Endothelial cell of umbilical vein (primary cell): ENCODE data around the gene ARHGAP9. TPM values are rescaled to one million over a fixed set of nuclear protein-coding genes. Genes with fewer than 3 reads are reported as not detected.

Experiments used
- BruUV-seq: library from RNA; stranded (reverse); fragments of 400-500 nt; replicated peaks from 2 replicates; lab custom pipeline; 2021; lab: Mats Ljungman, UMichigan
- CTCF ChIA-PET: fragments of 300-600, 350-600 bp; sonication (Branson Sonifier 250); formaldehyde crosslinking; loops from one replicate; lab custom pipeline; 2021; ENCODE audit warnings: antibody characterized with exemption, inconsistent platforms; lab: Charles Lee
- POLR2A ChIA-PET: fragments of 300-600, 350-600 bp; sonication (Branson Sonifier 250); formaldehyde crosslinking; loops from one replicate; lab custom pipeline; 2021; ENCODE audit warnings: antibody characterized with exemption, inconsistent platforms; lab: Charles Lee
- DNase-seq: peaks from one replicate; pipeline ENCODE4 v3.0.0-alpha.2; 2011; ENCODE audit warnings: low read depth, low spot score
- FAIRE-seq: peaks from 2 replicates; lab custom pipeline; 2011; peaks lifted over from hg19 to GRCh38; lab: Jason Lieb, UNC
- H2AFZ ChIP-seq: 2 replicates; pipeline ENCODE4 v1.6.0; 2012; ENCODE audit warnings: low read depth, low read length, control low read depth, inconsistent platforms
- H3K27ac ChIP-seq: 2 replicates; pipeline ENCODE4 v1.5.1; 2011; ENCODE audit warnings: low read depth, mild to moderate bottlenecking, control low read depth, low read length, moderate library complexity; ENCODE audit not compliant: insufficient read depth
- H3K27me3 ChIP-seq, 2 experiments: 2 replicates each; pipeline versions ENCODE4 v1.6.0 to v1.6.1; 2011; ENCODE audit warnings: low read length in 2 of 2, mixed read lengths in 1 of 2; ENCODE audit not compliant: control insufficient read depth in 2 of 2, insufficient read depth in 2 of 2
- H3K36me3 ChIP-seq, 2 experiments: 2 replicates in 1 of 2; 3 replicates in 1 of 2; pipeline ENCODE4 v1.5.1; 2011; ENCODE audit warnings: low read length in 2 of 2, mild to moderate bottlenecking in 1 of 2, moderate library complexity in 1 of 2; ENCODE audit not compliant: control insufficient read depth in 2 of 2, insufficient read depth in 2 of 2; ENCODE audit errors: extremely low read depth in 1 of 2
- H3K4me1 ChIP-seq: 3 replicates; pipeline ENCODE4 v1.5.1; 2011; ENCODE audit warnings: mild to moderate bottlenecking, low read length; ENCODE audit not compliant: control insufficient read depth, insufficient read depth; ENCODE audit errors: extremely low read depth
- H3K4me2 ChIP-seq: 2 replicates; pipeline ENCODE4 v1.6.1; 2011; ENCODE audit warnings: low read length, control low read depth, mixed read lengths; ENCODE audit not compliant: insufficient read depth
- H3K4me3 ChIP-seq, 3 experiments: fragments of 200-600 bp in 1 of 3; sonication (generic), shearing (Covaris generic) in 1 of 3; replicated peaks in 1 of 3; 2 replicates each; pipeline ENCODE4 v1.5.1; 2011 to 2016; ENCODE audit warnings: control low read depth in 3 of 3, low read length in 3 of 3, mild to moderate bottlenecking in 2 of 3, inconsistent platforms in 1 of 3, low read depth in 1 of 3, moderate library complexity in 1 of 3; ENCODE audit not compliant: insufficient read depth in 1 of 3
- H3K79me2 ChIP-seq: 2 replicates; pipeline ENCODE4 v1.6.0; 2012; ENCODE audit warnings: low read length, inconsistent platforms; ENCODE audit not compliant: control insufficient read depth, insufficient read depth
- H3K9ac ChIP-seq: replicated peaks from 2 replicates; pipeline ENCODE3; 2011; ENCODE audit warnings: low read length, control low read depth; ENCODE audit not compliant: insufficient read depth; ENCODE audit errors: extremely low read depth
- H3K9me1 ChIP-seq: replicated peaks from 3 replicates; pipeline ENCODE4 v1.6.0; 2011; ENCODE audit warnings: mild to moderate bottlenecking, low read length; ENCODE audit not compliant: control insufficient read depth, insufficient read depth; ENCODE audit errors: extremely low read depth
- H3K9me3 ChIP-seq: replicated peaks from 2 replicates; pipeline ENCODE4 v1.5.1; 2012; ENCODE audit warnings: low read length, inconsistent platforms; ENCODE audit not compliant: control insufficient read depth, insufficient read depth
- H4K20me1 ChIP-seq: replicated peaks from 2 replicates; pipeline ENCODE3; 2011; ENCODE audit warnings: mild to moderate bottlenecking, low read length; ENCODE audit not compliant: control insufficient read depth, insufficient read depth; ENCODE audit errors: extremely low read depth
- EZH2 ChIP-seq: IDR thresholded peaks from 2 replicates; pipeline ENCODE4 v1.6.1; 2012; ENCODE audit warnings: borderline replicate concordance, low read depth, mild to moderate bottlenecking, moderate library complexity, low read length, inconsistent platforms; ENCODE audit not compliant: severe bottlenecking
- FOS ChIP-seq: IDR thresholded peaks from 2 replicates; pipeline ENCODE4 v1.6.1; 2011; ENCODE audit warnings: mild to moderate bottlenecking, low read length, moderate library complexity, borderline replicate concordance; ENCODE audit not compliant: insufficient read depth
- GATA2 ChIP-seq: IDR thresholded peaks from 2 replicates; pipeline ENCODE4 v1.7.0; 2011; ENCODE audit warnings: low read depth, mild to moderate bottlenecking, moderate library complexity, mixed read lengths, low read length; ENCODE audit not compliant: insufficient read length, insufficient read depth
- JUN ChIP-seq: IDR thresholded peaks from 2 replicates; pipeline ENCODE4 v1.6.1; 2011; ENCODE audit warnings: borderline replicate concordance, low read depth; ENCODE audit not compliant: insufficient read length, insufficient read depth
- MYC ChIP-seq: IDR thresholded peaks from one replicate; pipeline ENCODE4 v1.6.1; 2011; ENCODE audit warnings: mild to moderate bottlenecking, low read depth, low read length
- POLR2A ChIP-seq: IDR thresholded peaks from 2 replicates; pipeline ENCODE4 v1.6.1; 2012; ENCODE audit warnings: low read depth, mild to moderate bottlenecking, control low read depth, low read length
- POLR2AphosphoS5 ChIP-seq: IDR thresholded peaks from 2 replicates; pipeline ENCODE4 v1.6.1; 2012; ENCODE audit warnings: low read depth, mild to moderate bottlenecking, control low read depth, low read length, moderate library complexity; ENCODE audit not compliant: insufficient read depth
- dilution Hi-C: fragments of 300-500 bp; cut with MboI; formaldehyde crosslinking; loops from one replicate; pipeline ENCODE4 v1.15.0; 2019; ENCODE audit warnings: low sequenced_read_pairs; ENCODE audit not compliant: extremely low pct_ligation_motif_present
- intact Hi-C: fragments of 100-400 bp; cut with micrococcal nuclease; formaldehyde crosslinking; loops from one replicate; pipeline ENCODE4 v1.10.0; 2022
- polyA plus RNA-seq, 4 experiments: library from polyadenylated mRNA; depleted of rRNA in 3 of 4; stranded (reverse) in 3 of 4; unstranded in 1 of 4; fragments of >200 nt; gene quantifications; 2 replicates each; pipeline versions ENCODE4 v1.2.1 to v1.2.3, GENCODE V29; 2011 to 2012; ENCODE audit warnings: missing spikeins in 1 of 4
- total RNA-seq: library from RNA; stranded (reverse); gene quantifications from 2 replicates; pipeline ENCODE4 v1.2.3, GENCODE V29; 2021
- TF ChIP-seq, protein P1 (sequence below): IDR thresholded peaks from 2 replicates; pipeline ENCODE4 v1.6.1; 2011; ENCODE audit not compliant: insufficient read depth, insufficient read length
- TF ChIP-seq, protein P2 (sequence below), 2 donors: IDR thresholded peaks; 1 replicate in 1 of 2; 2 replicates in 1 of 2; pipeline ENCODE4 v1.5.1; 2011; ENCODE audit warnings: low read length in 2 of 2, mild to moderate bottlenecking in 2 of 2, moderate library complexity in 2 of 2, control low read depth in 1 of 2, inconsistent platforms in 1 of 2, low read depth in 1 of 2; ENCODE audit not compliant: insufficient read depth in 1 of 2; ENCODE audit errors: extremely low read depth in 1 of 2

Gene ARHGAP9
- total and polyA plus RNA-seq, 2 donors (not counting 3 experiments of a cell fraction or from before 2014, with no cell fraction given) = 0.25 to 0.38 TPM

DNA sequence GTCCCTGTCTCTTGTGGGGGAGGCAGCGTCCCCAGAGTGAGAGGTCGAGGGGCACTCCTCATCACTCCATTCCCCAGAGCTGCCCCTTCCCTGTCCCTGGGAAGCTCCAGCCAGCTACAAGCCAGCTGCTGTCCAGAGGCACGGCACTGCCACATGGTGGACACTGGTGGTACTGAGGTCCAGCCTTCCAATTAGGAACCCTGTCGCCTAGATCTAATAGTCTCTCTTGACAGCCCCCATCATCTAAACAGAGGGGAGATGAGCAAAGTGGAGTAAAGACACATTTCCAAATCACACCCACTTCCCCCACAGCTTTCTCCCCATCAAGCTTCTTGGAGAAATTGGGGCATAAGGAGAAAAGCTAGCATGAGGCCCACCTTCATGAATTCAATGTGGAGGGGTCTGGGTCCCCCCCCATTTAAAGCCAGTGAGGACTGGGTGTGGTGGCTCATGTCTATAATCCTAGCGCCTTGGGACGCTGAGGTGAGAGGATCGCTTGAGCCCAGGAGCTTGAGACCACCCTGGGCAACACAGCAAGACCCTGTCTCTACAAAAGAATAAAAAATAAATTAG, 26.6 kb downstream of the ARHGAP9 start:
- FAIRE-seq = peak; percentile 83
- H3K9ac ChIP-seq = no peak overlapping the region
- intact Hi-C loops = loop anchor here (1.0 to 2.0 kb wide), 4 partner anchors 22 to 240 kb away; partner anchors contain the start of gene R3HDM2

More for the DNA sequence above, 26.6 kb downstream of the ARHGAP9 start:
- Histone ChIP-seq H3K4me3 (no peak overlapping the region), H2AFZ (no peak overlapping the region), H3K79me2 (no peaks in the 10 kb centered on the region), H3K9me3 (no peaks in the 10 kb centered on the region), H3K36me3 (no peaks in the 10 kb centered on the region), H3K4me2 (no peak overlapping the region), H3K27me3 (no peaks in the 10 kb centered on the region), H3K4me1 (peaks cover 3% of the 10 kb centered on the region), H3K9me1 (no peaks in the 10 kb centered on the region), H4K20me1 (no peaks in the 10 kb centered on the region), H3K27ac (no peak overlapping the region)
- no TSS peak for BruUV-seq
- ChIA-PET CTCF (interaction anchor here (0.6 to 7.9 kb wide), 39 partner anchors 10 to 240 kb away, joined by 3 to 394 read pairs (median 7); partner anchors contain the start of genes INHBC, SHMT2 and STAC3), POLR2A (interaction anchor here (1.3 kb wide), 1 partner anchor 145 kb away, joined by 6 read pairs; no protein-coding TSS in a partner anchor)
- no peak for TF ChIP-seq POLR2A
- TF ChIP-seq EZH2 = no peak
- TF ChIP-seq, protein P1, sequence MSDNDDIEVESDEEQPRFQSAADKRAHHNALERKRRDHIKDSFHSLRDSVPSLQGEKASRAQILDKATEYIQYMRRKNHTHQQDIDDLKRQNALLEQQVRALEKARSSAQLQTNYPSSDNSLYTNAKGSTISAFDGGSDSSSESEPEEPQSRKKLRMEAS = peak; percentile 19
- TF ChIP-seq FOS = no peak
- TF ChIP-seq, protein P2, sequence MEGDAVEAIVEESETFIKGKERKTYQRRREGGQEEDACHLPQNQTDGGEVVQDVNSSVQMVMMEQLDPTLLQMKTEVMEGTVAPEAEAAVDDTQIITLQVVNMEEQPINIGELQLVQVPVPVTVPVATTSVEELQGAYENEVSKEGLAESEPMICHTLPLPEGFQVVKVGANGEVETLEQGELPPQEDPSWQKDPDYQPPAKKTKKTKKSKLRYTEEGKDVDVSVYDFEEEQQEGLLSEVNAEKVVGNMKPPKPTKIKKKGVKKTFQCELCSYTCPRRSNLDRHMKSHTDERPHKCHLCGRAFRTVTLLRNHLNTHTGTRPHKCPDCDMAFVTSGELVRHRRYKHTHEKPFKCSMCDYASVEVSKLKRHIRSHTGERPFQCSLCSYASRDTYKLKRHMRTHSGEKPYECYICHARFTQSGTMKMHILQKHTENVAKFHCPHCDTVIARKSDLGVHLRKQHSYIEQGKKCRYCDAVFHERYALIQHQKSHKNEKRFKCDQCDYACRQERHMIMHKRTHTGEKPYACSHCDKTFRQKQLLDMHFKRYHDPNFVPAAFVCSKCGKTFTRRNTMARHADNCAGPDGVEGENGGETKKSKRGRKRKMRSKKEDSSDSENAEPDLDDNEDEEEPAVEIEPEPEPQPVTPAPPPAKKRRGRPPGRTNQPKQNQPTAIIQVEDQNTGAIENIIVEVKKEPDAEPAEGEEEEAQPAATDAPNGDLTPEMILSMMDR (IDR thresholded peaks at IDR 0.05; ENCODE audit: extremely low read depth in 1 of 2, insufficient read depth in 1 of 2, low read depth in 1 of 2, low read length in 2 of 2) = peak; percentile 85 to 93
- TF ChIP-seq MYC = no peak
- no peak for TF ChIP-seq GATA2
- TF ChIP-seq POLR2AphosphoS5 = no peak
- TF ChIP-seq JUN = no peak
- DNase-seq = peak; percentile 75
- dilution Hi-C loops = no loop called here
